ENCODE data around the gene RPLP2.

The RPLP2 gene

DNA sequence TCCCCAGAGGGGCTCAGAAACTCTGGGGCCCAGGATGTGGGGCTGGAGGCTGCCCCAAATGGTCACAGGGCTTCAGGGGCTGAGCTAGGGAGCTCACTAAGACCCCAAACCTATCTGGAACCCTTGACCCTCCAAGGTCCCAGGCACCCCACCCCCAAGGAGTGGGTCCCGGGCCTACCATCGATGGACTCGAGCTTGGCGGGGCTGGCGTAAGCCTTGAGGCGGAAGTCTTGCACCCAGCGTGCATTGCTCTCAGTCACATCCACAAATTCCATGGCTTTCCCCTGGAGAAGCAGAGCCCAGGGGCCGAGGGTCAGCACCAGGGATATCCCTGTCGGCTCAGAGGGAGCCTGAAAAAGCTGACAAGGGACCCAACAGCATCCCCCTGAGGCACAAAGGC, 35.9 kb upstream of the RPLP2 start:
- DNase-seq (ENCODE audit: low read depth in 2 of 2) = no peak

DNA sequence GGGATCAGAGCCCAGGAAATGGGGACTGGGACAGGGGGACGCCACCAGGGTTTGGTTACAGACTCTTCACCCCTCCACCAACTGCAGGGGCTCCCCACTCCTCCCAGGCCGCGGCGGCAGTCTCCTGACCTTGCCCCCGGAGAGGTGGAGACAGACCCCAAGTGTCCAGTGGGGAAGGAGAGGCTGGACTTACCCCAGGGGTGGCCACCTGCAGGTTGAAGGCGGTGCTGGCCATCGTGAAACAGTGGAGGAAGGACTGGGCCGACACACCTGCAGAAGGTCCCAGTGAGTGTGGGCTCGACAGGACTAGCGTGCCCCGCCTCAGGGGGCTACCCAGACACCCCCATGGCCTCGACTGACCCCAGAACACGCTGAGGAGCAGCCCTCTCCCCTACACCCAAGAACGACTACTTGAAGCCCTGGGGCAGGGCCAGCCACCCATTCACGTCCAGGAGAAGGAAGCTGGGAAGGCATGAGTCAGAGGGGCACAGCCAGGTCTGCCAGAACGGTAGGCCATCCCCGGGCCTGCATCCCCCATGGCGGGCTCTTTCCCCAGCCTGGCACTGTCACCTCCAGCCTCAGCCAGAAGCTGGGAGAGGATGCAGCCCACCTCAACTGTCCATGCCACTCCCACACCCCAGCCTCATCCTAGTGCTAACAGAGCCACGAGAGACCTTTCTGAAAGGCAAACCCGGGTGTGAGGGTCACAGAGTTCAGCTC, 34.7 kb upstream of the RPLP2 start:
- DNase-seq (ENCODE audit: low read depth in 2 of 2) = no peak

DNA sequence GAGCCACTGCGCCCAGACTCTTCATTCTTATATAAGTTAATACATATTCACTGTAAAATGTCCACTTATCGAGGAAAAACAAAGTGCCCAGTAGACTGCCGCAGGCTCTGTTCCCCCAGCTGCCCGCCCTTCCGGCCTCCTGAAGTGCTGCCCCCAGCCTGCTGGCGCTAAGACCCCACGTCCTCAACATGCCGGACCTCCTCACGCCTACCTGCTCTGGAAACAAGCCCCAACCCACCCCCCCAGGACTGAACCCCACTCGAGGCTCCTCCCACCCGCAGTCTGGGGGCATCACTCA, 33.6 kb upstream of the RPLP2 start:
- no peak for DNase-seq (ENCODE audit: low read depth in 2 of 2)

DNA sequence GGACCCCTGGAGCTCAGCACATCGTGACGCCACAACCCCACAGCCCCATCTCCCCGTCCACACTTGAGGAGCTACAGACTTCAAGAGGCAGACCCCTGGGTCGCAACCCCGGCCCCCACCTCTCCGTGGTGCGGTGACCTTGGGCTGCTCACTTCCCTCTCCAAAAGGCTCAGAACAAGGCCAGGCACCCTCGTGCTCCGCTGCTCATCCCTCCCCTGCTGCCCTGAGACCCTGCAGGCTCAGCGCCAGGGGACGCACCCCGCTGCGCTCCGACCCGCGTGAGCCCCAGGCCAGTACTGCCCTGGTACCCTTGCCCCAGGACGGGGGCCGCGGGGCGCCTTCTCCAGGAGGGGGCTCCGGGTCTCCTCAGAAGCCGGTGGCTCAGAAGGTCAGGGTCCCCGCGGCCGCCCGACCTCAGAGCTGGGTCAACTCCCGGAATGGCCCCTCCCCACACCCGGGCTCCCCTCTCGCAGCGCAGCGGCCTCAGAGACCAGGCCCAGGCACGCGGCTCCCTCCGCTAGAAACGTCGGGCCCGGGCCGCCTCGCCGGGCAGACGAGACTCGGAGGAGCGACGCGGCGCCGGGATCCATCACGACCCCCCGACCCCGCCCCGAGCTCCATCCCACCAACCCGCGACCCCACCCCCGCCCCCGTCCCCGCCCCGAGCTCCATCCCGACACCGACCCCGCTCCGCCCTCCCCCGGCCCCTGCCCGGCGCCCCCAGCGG, 33.0 kb upstream of the RPLP2 start:
- no peak for DNase-seq (ENCODE audit: low read depth in 2 of 2)

DNA sequence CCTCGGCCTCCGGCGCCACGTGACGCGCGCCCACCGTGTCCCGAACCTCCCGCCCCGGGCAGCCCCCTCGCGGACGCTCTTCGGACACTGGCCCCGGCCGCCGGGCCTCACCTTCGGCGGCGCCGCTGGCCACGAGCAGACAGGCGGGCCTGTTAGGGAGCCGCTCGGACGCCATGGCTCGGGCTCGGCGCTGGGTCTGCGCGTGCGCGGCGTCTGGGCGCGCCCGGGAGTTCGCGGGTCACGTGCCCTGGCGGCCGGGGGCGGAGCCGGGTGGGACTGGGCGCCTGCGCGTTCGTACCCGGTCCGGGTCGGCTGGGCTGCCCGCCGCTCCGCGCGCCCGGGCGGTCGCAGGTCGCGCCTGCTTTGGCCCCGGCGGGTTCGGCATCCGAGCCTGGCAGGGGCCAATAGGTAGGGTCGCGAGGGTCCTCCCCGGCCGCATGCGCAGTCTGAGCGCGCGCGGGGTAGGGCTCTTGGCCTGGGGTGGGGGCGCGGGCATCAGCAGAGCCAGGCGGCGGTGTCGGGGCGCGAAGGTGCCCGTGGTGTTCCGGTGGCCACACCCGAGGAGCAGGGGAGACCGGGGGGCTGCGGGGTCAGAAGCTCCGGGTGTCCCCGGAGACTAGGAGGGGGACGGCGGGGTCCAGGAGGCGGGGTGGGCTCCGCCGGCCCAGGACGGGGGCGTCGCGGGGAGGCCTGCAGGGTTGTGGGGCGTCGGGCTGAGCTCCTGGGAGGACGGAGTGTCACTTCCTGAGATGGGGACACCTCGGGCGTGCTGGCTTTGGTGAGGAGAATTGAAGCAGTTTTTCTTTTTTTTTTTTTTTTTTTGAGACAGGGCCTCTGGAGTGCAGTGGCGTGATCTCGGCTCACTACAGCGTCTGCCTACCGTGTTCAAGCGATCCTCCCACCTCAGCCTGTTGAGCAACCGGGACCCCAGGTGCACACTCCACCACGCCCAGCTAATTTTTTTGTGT, 32.2 kb upstream of the RPLP2 start, which contains the start of gene GATD1:
Gene GATD1, minus strand, starts transcription at position 200 of the 968 bp plus-strand sequence. Its CDS starts 25 bp downstream, at position 175.
- DNase-seq (ENCODE audit: low read depth in 2 of 2) = peak; percentile 91 to 94

DNA sequence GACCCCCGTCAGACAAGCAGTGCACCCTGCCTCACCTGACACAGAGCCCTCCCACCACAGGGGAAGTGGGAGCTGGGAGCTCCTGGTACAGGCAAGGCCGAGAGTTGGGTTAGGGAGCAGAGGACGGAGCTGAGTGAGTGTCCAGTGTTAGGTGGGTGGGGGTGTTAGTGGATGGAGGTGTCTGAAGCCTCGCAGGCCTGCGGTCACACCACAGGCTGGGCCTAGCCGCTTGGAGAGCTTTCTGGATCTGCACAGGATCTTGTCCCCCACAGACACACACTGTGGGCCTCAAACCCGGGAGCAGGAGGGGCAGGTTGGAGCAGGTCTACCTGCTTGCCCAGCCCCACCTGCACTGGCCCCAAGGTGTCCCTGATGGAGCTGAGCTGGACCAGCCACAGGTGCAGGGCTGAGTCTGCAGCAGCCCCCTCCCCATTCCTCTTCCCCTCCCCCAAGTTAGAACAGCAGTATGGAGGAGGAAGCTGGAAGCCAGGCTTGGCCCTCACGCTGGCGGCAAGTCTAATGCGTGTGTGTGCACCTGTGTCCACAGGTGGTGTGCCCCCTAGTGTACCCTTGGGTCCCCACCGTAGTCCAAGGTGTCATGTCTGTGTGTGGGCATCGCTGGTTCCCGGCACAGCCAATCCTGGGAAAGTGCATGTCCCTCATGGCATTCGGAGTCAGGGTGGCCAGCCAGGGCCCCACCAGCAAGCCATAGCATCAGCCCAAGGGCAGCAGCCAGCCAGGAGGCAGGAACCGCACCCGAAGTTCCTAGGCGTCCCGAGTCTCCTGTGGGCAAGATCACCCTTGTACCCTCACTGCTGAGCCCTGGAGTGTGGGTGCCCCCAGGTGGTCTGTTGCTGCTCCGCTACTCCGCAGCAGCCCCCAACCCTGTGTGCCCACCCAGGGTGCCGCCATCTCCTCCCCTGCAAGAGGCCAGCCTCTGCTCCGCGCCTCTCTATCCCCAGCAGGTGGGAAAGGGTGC, 30.5 kb upstream of the RPLP2 start:
- DNase-seq (ENCODE audit: low read depth in 2 of 2) = no peak

DNA sequence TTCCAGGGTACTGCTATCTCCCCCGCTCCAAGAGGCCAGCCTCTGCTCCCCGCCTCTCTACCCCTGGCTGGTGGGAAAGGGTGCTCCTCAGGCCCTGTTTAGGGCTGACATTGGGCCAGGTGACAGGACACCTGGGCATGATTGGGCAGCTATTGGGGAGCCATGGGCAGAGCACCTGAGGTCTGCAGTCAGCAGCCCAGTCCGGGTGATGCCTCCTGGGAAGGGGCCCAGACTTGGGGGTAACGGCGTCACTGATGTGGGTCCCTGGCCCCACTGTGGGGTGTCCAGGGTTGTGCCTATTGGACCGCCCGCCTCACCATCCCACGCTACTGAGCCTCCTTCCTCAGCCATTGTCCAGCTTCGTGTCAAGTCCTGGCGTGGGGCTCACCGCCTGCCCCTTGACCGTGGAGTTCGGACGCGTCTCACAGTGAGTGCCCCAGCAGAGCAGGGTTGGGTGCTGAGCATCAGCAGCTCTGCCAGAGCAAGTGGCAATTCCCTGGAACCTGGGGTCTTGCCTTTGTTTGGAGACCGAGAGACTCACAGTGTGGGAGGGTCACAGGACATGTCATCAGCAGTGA, 29.7 kb upstream of the RPLP2 start:
- DNase-seq (ENCODE audit: low read depth in 2 of 2) = no peak

DNA sequence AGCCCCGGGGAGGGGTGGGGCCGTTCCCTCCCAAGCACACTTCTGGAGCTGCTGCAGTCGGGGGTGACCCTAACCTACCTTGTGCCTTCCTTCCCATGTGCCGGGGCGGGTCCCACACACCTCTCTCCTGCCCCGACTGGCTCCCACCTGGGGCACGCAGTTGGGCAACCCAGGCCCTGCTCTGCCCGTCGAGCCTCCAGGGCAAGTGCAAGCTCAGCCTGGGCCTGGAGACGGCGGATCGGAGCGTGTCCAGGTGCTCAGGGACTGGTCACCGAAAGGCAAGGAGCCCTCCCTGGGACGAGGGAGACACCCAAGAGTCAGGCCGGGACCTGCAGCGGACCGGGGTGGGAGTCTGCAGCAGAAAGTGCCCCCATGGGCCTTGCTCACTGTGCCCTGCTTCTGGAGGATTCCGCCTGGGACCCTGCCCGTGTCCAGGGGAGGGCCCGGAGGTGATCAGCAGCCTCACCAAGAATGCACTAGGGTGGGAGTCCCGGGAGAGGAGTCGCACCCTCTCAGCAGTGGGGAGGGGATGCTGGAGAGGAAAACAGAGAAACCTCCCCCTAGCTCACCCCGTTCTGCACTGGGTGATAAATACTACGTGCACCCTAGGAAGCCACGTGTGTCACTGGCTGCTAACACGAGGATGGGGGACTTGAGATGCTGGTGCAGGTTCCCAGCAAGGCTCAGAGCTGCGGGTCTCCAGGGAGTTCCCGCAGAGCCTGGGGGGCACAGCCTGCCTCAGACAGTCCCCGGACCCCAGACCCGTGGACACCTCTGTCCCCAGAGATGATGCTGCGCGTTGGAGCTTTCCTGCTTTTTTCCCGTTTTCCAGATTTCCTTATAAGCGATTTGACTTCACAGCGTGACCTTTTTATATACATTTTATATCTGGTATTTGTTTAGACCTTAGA, 27.2 kb upstream of the RPLP2 start:
- no peak for DNase-seq (ENCODE audit: low read depth in 2 of 2)

DNA sequence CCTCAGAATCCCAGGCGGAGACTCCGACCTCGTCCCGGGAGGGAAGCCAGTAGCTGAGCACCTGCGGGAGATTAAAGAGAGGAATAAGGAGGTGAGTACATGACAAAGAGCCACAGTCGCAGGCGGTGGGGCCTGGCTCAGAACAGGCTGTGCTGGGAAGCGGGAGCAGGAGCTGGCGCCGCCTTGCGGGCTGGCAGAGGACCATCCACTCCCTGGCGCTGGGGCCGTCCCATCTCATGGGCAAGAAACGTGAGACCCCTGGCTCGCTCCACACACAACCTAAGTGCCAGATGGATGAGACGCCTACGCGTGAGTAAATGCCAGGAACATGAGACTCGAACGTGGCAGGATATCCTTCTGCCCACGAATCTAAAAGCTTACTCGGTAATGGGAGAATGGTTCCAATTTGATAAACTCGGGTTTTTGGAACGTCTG, 26.2 kb upstream of the RPLP2 start:
- DNase-seq (ENCODE audit: low read depth in 2 of 2) = no peak

DNA sequence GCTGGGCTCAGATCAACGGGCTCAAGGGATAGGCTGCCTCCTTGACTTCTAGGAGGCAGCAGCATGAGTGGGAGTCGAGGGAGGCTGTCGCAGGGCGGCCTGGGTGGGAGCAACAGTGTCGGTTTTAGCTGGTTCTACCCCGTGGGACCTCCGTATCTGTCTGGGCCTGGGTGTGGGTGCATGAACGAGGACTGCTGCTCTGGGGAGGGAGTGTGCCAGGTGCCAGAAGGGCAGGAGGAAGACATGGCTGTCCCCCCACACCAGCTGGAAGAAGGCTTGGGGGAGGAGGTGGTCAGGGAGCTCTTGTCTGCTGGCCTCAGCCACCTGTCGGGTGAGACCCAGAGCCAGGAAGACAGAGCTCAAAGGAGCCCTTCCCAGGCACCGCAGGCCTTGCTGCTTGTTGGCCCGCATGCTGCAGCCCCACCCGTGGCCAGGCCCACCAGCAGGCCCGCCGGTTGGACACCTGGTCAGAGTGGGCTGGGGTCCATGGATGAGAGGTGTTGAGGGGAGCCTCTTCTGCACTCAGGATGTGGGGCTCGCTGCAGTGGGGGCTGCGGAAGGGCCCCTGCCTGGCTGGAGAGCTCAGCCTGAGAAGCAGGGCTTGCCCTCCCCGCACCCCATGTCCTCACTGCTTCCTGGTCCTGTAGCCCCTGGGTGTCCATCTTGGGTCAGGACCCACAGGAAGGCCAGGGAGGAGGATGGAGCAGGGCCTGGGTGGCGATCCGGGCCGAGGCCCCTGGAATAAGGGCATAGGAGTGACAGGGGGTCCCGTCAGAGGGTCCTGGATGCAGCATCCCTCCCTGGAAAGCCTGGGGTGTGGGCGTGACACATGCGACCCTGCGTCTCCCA, 23.3 kb upstream of the RPLP2 start:
- no peak for DNase-seq (ENCODE audit: low read depth in 2 of 2)

DNA sequence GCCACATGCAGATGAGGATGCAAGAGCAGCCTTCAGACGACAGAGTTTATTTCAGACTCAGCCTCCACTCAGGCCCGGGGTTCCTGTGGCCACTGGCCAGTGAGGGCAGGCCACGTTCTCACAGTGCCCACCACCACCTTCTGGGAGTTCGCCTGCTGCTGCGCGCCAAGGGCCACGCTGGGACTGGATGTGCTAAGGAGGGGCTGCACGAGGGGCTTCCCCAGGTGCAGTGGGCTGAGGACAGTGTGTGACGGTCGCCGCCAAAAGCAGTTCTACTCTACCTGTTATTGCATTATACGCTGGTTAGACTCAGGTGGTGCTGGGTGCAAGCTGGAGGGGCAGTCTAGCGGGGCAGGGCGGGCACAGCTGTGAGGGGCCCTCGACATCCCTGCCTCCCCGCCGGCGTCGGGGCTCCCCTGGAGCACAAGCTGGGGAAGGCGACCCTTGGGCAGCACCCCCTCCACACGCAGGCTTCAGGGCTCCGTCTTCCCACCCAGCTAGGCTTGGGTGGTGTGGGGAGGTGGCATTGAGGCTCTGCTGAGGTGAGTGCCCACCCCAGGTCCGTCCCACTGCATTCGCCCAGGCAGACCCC, 22.6 kb upstream of the RPLP2 start:
- DNase-seq (ENCODE audit: low read depth in 2 of 2) = no peak

DNA sequence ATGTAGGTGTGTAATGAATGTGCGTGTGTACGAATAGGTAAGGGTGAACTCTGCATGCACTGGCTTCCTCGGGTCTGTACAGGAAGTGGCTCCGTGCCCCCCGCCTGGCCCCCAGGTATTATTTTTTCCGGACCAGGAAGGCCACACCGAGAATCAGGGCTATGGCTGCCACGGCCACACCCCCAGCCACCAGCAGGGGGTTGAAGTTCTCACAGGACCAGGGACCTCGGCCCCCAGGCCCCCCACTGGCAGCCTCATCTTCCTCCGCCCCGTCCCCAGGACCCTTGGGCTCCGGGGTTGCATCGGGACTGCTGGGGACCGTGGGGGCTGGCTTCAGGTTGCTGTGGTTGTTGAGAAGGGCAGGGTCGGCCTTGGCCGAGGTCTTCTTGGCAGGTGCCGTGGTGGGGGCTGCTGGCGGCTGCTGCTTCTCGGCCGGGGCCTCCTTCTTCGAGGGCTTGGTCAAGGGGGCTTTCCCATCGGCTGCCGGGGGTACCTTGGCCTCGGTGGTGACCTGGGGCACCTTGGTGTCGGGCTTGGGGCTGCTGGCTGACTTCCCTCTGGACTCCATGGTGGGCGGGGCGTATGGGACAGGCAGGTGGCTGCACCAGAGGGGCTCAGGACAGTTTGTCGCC, 21.6 kb upstream of the RPLP2 start:
- DNase-seq (ENCODE audit: low read depth in 2 of 2) = no peak

DNA sequence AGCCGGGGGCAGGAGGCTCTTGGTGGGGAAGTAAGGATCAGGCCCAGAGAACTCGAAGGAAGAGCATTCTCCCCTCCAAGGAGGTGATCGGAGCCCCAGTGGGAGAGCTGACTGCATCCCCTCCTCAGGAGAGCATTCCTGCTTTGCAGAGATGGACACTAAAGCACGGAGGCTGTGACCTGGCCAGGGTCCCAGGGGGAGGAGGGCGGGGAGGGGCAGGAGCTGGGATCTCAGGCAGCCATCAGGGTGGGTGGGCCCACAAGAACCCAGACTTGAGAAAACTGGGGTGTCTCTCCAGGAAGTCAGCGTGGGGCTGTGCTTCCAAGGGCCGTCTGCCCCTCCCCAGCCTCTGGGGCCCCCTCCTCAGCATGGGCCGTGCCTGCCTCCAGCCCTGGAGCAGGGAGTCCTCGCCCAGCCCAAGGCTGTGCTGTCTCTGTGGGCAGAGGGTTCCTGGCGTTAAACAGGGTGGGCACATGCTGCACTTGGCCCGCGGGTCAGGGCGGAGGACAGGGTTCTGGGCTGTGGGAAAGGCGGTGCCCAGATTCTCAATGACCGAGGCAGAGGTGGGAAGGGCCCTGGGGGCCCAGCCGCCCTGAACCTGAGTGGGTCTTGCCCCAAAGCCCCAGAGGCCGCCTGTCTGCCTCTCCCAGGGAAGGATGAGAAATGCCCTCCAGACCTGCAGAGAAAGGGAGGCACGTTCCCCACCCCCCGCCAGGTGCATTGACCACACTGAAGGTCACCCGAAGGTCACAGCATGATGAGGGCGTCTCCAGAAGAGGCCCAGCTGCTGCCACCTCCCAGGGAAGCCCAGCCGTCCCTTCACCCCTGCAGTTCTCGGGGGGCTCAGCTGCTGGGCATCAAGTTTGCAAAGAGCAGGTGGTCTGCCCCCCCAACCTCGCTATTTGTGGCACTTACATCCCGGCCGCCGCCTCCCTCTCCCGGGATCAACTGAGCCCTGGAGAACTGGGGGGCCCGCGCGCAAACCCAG, 20.5 kb upstream of the RPLP2 start:
- DNase-seq (ENCODE audit: low read depth in 2 of 2) = no peak

DNA sequence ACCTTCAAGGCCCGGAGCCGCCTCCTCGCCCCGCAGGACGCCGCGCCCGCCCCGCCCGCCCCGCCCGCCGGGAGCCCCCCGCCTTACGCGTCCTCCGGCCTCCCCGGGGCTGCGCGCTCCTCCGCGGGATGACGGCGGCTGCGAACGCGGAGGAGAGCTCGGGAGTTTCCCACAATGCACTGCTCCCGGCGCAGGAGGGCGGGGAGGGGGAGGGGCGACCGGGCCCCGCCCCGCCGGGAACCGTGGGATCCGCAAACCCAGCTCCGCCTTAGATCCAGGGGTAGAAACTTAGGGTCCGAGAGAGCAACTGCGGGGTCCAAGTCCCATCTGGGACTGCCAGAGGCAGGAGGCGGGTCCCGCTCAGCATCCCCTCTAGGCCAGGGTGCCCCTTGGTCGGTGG, 19.8 kb upstream of the RPLP2 start, which contains the start of gene CEND1:
Gene CEND1, minus strand, starts transcription at position 148 of the 400 bp plus-strand sequence. CDS start 1,514 bp downstream, outside the sequence.
- no peak for DNase-seq (ENCODE audit: low read depth in 2 of 2)

DNA sequence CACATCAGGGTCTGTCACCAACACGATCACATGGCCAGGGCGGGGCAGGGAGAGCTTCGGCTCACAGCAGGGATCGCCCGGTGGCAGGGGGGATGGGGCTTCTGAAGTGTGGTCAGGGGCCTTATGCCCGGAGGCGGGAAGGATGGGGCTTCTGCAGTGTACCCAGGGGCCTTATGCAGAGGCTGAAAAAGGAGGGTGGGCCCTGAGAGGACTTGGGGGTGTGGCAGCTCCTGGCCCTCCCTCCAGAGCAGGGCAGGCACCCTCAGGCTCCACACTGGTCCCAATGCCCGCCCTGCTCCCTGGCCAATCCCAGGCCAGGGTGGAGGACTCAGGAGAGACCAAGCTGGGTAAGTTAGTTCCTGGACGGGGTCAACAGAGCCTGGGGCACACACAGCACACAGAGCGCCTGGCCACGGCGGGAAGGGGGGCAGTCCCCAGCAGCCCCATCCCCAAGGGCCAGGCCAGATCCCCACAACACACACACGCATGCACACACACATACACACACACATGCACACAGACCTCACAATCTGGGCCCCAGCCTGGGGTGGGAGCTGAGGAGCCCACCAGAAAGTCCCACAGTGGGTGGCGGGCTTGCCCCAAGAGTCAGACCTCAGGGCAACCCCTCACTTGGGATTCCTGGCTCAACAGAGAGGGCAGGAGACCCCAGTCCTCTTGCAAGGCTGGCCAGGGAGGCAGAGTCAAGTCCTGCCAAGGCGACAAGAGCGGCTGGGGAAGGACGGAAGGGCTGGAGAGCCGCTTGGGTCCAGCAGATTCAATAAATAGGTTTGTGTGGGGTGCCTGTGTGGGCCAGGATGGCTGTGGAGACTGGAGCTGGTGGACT, 18.8 kb upstream of the RPLP2 start:
- no peak for DNase-seq (ENCODE audit: low read depth in 2 of 2)
